DMS53 treated with DMSO at 0.1 percent for 48 hours (cell line): ENCODE data around the gene FBN2.

Experiments used
- DNase-seq: peaks from one replicate; lab custom pipeline; 2025; ENCODE audit not compliant: unreplicated experiment; lab: John Stamatoyannopoulos, UW

The FBN2 gene

GRCh38 chr5:128538000-128538249, at the start of gene FBN2:
Gene FBN2, minus strand, starts transcription at chr5:128538245. Its CDS starts 642 bp downstream, at chr5:128537603.
- no peak for DNase-seq

- no peak for DNase-seq
Measured at GRCh38 chr5:128587275-128587674, 49.2 kb upstream of the FBN2 start.

- no peak for DNase-seq
Measured at GRCh38 chr5:128586848-128587247, 48.8 kb upstream of the FBN2 start.

GRCh38 chr5:128579639-128580038, 41.6 kb upstream of the FBN2 start:
- no peak for DNase-seq

- DNase-seq = no peak
Measured at GRCh38 chr5:128579093-128579492, 41.0 kb upstream of the FBN2 start.

GRCh38 chr5:128574041-128574440, 36.0 kb upstream of the FBN2 start:
- no peak for DNase-seq

- DNase-seq = no peak
Measured at GRCh38 chr5:128572930-128573319, 34.9 kb upstream of the FBN2 start.

GRCh38 chr5:128572051-128572929, 34.2 kb upstream of the FBN2 start:
- no peak for DNase-seq

GRCh38 chr5:128566178-128566577, 28.1 kb upstream of the FBN2 start:
- no peak for DNase-seq

GRCh38 chr5:128559300-128560297, 21.6 kb upstream of the FBN2 start:
- no peak for DNase-seq

- no peak for DNase-seq
Measured at GRCh38 chr5:128553747-128554146, 15.7 kb upstream of the FBN2 start.

GRCh38 chr5:128551476-128551875, 13.4 kb upstream of the FBN2 start:
- no peak for DNase-seq

- DNase-seq = no peak
Measured at GRCh38 chr5:128549496-128549895, 11.5 kb upstream of the FBN2 start.

GRCh38 chr5:128546658-128547281, 8.7 kb upstream of the FBN2 start:
- peak; percentile 38 for DNase-seq

- DNase-seq = no peak
Measured at GRCh38 chr5:128541385-128541784, 3.3 kb upstream of the FBN2 start.

- no peak for DNase-seq
Measured at GRCh38 chr5:128539038-128539429, 989 bp upstream of the FBN2 start.

GRCh38 chr5:128538250-128539037, 399 bp upstream of the FBN2 start:
- peak; percentile 16 for DNase-seq

- peak; percentile 34 for DNase-seq
Measured at GRCh38 chr5:128537221-128537999, 635 bp downstream of the FBN2 start.

- DNase-seq = no peak
Measured at GRCh38 chr5:128536254-128537220, 1.5 kb downstream of the FBN2 start.
